HL-60 (cell line): ENCODE results near the gene NHEJ1.

Source experiments
- GABPA ChIP-seq: IDR thresholded peaks from 2 replicates; pipeline ENCODE4 v1.6.1; 2012; ENCODE audit warnings: low read depth
- POLR2AphosphoS5 ChIP-seq: IDR thresholded peaks from 2 replicates; pipeline ENCODE4 v1.6.1; 2012; ENCODE audit warnings: low read depth
- SPI1 ChIP-seq: IDR thresholded peaks from 2 replicates; pipeline ENCODE4 v1.6.1; 2012; ENCODE audit warnings: low read depth, mild to moderate bottlenecking, borderline replicate concordance
- TF ChIP-seq, protein P1 (sequence below): IDR thresholded peaks from one replicate; pipeline ENCODE4 v1.5.1; 2011; ENCODE audit warnings: low read length, control low read depth, inconsistent platforms; ENCODE audit not compliant: insufficient read depth

DNA sequence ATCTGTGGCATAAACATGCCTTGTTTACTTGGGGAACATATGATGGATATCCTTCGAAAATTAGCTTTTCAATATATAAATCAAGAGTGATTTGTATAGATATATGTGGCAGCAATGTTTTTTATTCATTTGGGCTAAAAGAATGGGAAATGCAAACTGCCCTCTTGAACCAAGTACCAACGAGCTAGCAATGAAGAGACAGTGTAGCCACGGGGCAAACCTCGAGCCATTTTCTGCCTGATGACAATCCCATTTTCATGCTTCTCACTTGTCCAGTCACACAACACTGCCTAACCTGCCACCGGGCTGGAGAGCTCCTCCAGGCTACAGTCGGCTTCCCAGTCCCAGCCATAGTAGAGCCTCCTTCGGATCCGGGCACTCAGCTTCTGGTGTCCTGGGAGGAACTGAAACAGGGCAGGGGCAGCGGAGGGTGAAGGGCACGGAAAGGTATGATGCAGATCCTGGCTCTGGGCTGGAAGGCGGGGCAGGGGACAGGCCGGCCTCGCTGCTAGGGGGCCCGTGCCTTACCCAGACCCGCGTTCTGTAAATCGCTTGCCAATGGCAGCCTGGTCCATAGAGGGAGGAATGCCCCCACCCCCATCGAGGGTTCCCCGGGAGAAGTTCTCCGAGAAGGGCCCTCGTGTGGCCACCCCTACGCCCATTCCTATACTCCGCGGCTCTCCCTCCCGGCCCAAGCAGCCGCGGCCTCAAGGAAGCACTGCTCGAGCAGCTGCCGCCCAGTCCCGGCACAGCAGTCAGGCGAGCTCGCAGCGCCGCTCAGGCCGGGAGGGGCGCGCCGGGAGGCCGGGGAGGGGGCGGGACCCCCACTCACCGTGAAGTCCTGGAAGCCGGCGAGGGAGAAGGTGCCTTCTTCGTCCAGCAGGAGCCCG lies 15.6 kb upstream of the NHEJ1 start:
- TF ChIP-seq, protein P1, sequence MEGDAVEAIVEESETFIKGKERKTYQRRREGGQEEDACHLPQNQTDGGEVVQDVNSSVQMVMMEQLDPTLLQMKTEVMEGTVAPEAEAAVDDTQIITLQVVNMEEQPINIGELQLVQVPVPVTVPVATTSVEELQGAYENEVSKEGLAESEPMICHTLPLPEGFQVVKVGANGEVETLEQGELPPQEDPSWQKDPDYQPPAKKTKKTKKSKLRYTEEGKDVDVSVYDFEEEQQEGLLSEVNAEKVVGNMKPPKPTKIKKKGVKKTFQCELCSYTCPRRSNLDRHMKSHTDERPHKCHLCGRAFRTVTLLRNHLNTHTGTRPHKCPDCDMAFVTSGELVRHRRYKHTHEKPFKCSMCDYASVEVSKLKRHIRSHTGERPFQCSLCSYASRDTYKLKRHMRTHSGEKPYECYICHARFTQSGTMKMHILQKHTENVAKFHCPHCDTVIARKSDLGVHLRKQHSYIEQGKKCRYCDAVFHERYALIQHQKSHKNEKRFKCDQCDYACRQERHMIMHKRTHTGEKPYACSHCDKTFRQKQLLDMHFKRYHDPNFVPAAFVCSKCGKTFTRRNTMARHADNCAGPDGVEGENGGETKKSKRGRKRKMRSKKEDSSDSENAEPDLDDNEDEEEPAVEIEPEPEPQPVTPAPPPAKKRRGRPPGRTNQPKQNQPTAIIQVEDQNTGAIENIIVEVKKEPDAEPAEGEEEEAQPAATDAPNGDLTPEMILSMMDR = no peak
- TF ChIP-seq POLR2AphosphoS5 = no peak
- no peak for TF ChIP-seq SPI1
- no peak for TF ChIP-seq GABPA
